GM21423 (cell line): Measurements from ENCODE around the gene ELAVL1.
"Not testable (repeated sequence)": the region's sequence is repeated elsewhere in the genome, so short reads cannot be mapped to it uniquely, and the experiment has no call there.

Source experiments
- ATAC-seq: cut with Tn5 transposase; IDR thresholded peaks from one replicate; pipeline ENCODE4 v1.9.1; 2021; ENCODE audit warnings: mild to moderate bottlenecking, moderate library complexity; ENCODE audit not compliant: unreplicated experiment

ELAVL1 gene

DNA sequence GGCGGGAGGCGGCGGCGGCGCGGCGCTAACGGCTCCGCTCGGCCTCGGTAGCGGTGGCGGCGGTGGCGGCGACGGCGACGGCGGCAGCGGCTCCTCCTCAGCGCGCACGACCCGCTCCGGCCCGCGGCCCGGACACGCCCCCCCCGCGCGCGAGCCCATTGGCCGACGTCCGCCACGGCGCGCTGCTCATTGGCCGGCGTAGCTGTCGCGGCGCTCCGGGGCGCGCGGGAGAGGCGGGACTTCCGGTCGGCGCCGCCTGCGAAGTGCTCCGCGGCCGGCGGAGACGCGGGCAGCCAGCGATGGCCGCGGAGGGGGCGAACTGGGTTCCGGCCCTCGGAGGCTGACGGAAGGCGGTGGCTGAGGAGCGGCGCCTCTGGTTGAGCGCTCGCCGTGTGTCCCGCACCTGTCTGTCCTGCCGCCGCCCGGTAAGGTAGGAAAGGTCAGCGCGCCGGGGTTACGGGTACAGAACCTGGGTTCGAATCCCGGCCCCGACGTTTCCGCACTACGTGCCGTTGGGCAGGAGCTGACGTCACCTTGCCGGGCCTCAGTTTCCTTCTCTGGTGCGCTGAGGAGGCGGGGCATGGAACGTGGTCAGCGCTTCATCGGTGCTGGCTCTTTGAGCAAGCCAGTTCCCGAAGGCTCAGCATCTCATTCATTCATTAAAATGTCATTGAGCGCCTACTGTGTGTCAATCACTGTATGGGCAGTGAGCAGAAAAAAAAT, at the start of gene ELAVL1:
ELAVL1 (minus strand) TSS at position 108 of the 723 bp plus-strand sequence. CDS start 13,826 bp downstream, outside the sequence.
- ATAC-seq, result peak; percentile 61

DNA sequence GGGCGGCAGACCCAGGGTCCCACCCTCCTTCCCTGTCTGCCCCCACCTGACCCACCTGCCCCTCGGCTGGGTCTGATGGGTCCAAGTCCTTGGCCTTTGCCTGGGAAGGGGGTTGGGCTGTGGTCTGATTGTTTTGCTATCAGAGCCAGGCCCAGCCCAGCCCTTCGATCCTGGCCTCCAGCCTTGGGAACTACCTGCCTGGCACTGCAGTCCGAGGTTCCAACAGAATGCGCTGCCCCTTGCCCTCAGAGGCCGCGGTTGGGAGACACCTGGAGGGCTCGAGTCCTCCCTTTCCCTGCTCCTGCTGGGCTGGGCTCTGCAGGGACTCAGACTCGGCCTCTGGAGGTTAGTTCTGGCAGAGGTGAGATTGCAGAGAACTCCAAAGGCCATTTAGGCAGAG, 48.7 kb upstream of the ELAVL1 start:
- ATAC-seq, result no peak

- no peak for ATAC-seq
Measured at GRCh38 chr19:8052464-8052859, 47.0 kb upstream of the ELAVL1 start, which contains the start of gene CCL25. Gene CCL25 (plus strand): TSS chr19:8052760. CDS start chr19:8053050, 290 bp downstream.

DNA sequence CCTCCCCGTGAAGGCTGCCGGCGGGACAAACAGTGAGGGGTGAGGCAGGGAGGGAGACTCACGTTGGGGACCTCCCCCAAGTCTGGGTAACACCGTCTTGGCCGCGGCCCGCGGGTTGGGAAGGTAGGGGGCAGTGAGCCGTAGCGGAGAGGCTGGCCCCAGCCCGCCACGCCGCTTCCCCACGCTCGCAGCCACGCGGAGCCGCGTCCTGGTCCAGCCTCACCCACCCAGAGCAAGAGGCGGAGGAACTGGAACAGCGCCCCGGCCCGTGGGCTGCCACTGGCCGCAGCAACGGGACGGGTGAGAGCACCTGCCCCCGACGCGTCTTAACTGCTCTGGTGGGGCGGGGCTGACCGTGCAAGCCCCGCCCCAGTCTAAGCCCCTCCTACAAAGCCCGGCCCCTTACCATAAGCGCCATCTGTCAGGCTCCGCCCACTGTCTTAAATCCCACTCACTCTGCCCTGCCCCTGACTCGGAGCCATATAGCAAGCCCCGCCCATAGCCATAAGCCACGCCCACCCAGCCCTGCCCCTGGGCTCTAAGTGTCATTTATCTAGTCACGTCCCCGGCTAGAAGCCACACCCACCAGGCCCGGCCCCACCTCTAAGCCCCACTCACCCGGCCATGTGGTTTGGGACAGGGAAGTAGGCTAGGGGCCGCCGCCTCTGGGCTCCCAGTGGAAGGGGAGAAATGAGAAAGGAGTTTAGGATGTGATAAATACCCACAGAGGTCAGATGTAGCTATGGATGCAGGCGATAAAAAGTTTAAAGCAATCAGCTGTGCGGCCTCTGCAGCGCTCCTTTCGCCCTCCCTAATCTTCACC, 45.0 kb upstream of the ELAVL1 start:
- peak; percentile 85 for ATAC-seq

DNA sequence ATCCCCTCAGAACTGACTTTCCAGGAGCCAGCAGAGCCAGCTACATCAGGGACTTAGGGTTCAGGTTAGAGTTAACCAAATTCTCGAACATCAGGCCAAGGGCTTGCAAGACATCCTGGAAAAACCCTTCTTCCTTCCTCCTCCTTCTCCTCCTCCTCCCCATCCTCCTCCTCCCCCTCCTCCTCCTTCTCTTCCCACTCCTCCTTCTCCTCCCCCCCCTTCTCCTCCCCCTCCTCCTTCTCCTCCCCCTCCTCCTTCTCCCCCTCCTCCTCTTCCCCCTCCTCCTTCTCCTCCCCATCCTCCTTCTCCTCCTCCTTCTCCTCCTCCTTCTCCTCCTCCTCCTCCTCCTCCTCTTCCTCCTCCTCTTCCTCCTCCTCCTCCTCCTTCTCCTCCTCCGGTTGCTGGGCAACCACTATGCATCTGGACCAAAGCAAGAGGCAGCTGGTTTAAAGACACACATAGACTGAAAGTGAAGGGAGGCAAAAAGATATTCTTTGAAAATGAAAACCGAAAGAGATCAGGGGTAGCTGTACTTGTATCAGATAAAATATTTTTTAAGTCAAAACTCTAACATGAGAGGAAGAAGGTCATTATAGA, 41.2 kb upstream of the ELAVL1 start:
- ATAC-seq, result no peak

DNA sequence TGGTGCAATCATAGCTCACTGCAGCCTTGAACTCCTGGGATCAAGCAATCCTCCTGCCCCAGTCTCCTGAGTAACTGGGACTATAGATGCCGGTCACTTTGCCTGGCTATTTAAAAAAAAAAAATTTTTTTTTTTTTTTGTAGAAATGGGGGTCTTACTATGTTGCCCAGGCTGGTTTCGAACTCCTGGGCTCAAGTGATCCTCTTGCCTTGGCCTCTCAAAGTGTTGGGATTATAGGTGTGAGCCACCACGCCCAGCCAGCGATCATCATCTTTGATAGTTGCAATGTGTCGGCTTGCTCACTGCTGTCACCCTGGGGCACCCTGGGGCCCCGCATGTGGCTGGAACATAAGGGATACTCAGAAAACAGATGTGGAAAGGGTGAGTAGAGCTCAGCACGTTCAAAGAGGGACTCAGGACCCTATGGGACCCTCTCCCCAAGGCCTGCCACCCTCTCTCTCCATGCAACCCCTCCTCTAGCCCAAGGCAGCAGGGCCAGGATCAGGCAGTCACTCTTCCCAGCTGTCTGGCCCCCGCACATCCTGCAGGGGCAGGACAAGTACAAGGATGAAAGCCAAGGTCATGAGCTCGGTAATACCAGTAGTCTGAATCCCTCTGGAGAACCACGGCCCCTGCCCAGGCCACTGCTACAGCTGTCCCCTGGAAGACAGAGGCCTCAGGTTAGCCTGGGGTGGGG, 40.6 kb upstream of the ELAVL1 start:
- ATAC-seq, result no peak

- ATAC-seq, result no peak
Measured at GRCh38 chr19:8044018-8044417, 38.6 kb upstream of the ELAVL1 start.

DNA sequence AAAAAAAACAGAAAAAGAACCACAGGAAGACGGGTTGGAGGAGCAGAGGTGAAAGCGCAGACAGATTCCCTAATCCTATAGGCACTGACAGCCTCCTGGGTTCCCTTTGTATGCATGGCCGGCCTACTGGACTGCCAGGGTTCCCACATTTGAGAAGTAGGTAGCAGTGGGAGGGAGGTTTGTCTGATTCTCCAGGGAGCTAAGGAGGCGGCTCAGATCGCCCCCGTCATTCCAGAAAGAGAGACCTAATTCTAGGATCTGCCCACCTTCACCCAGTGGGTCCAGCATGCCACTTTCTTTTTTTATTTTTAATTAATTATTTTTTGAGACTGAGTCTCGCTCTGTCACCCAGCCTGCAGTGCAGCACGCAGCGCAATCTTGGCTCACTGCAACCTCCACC, 37.5 kb upstream of the ELAVL1 start:
- ATAC-seq, result no peak

DNA sequence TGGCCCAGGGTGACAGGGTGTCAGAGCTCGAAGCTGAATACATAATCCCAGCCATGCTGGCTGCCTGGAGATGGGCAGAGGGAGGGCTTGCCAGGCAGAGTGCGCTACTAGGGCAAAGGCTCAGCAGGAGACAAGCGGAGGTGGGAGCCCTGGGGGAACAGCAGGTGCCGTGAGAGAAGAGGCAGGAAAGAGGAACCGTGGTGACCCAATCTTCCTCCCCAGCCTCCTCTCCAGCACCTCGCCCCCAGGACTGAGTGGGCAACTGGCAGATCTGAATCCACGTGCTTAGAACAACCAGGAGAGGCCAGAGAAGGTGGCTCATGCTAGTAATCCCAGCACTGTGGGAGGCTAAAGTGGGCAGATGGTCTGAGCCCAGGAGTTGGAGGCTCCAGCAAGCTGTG, 36.1 kb upstream of the ELAVL1 start:
- no peak for ATAC-seq

DNA sequence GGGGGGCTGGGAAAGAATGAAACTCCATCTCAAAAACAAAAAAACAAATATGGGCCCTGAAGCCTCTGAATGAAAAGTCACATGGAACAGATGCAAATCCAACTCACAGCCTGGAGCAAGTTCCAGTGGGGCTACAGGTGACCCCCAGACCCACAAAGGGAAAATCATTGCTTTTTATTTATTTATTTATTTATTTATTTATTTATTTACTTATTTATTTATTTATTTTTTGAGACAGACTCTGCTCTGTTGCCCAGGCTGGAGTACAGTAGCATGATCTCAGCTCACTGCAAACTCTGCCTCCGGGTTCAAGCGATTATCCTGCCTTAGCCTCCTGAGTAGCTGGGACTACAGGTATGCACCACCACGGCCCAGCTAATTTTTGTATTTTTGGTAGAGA, 33.8 kb upstream of the ELAVL1 start:
- no peak for ATAC-seq

DNA sequence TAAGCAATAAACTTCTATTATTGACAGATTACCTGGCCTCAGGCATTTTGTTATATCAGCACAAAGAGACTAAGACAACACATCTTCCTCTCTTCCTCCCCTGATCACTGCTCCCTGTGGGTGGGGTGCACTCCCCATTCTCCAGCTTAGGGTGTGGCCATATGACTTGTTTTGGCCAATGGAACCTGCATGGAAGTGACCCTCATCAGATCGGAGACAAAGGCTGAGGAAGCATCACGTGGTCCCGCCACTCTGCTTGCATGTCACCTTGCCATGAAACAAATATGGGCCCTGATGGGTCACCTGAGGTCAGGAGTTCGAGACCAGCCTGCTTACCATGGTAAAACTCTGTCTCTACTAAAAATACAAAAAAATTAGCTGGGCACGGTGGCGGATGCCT, 33.4 kb upstream of the ELAVL1 start:
- no peak for ATAC-seq

DNA sequence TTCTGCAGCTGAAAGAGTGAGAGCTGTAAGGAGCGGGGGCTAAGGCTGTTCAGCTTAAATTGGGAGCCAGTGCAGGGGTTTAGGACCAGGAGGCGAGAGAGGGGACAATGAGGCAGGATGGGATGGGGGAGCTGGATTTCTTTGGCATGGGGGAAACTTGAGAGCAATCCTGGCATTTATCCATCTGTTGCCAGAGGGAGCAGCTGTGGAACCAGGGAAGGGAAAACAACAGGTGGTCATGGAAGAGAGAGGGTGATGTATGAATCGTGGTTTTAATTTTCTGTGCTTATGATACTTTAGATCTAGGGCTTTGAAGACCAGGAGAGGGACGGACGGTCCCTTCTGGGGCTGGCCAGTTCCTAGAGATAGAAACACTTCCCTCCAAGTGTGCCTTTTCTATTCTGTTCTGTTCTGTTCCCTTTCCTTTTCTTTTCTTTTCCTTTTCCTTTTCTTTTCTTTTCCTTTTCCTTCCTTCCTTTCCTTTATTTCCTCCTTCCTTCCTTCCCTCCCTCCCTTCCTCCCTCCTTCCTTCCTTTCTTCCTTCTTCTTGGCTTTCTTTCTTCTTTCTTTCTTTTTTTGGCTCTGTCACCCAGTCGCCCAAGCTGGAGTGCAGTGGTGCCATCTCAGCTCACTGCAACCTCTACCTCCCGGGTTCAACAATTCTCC, 31.1 kb upstream of the ELAVL1 start:
- no peak for ATAC-seq

DNA sequence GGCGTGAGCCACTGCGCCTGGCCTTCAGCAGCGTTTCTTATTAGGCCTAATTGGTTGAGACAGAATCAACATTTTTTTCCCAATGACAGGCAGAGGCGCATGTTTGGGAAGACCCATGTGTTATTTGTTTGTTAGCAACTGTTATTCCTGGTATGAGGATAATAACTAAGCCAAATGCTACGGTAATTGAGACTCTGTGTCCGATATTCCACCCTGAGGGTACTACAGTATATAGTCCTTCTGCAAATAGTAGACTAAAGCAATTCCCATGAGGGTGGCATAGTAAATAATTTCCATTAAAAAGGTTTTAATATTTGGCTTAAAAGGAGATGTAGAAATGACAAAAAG, 28.7 kb upstream of the ELAVL1 start:
- ATAC-seq, result no peak

DNA sequence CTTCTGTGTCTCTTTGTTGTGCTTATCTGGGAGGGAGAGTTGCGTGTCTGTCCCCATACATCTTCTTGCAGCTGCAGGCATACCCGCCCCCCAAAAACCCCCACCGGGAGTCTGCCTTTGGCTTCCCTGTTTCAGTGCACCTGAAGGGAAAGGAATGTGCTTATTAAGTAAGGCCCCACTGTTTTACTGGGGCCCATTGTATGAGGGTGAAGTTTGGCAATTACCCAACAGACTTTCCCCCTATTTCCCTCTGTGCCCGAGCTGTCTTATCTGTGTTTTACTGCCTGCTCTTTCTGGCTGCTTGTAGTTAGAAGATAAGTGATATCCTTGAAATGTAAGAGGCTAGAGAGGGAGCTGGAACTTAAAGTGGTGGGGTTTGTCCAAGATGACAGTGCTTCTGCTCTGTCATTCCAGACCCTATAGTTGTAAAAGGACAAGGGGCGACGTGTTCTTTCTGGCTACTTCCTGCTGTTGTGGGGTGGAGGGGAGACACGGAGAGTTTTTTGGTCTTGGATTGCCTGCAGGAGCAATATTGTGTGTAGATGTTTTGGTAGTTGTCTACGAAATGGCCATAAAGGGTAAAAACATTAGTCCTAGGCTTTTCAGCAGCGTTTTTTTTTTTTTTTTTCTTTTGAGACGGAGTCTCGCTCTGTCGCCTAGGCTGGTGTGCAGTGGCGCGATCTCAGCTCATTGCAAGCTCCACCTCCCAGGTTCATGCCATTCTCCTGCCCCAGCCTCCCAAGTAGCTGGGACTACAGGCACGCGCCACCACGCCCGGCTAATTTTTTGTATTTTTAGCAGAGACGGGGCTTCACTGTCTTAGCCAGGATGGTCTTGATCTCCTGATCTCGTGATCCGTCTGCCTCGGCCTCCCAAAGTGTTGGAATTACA, 28.1 kb upstream of the ELAVL1 start:
- ATAC-seq, result not testable (repeated sequence)

DNA sequence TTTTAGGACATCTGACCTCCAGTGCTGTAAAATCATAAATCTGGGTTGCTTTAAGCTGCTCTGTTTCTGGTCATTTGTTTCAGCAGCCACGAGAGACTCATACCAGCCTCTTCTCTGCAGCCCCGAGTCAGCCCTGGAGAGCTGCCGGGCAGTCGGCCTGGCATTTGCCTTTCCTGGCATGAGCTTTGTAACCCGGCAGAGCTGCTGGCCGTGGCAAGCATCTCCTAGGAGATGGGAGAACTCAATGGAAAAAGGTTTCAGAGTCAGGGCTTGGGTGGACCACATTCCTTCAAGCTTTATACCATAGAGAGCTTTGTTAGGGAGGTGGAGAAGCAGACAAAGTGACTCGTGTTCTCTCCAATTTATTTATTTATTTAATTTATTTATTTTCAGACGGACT, 25.5 kb upstream of the ELAVL1 start:
- ATAC-seq, result no peak

DNA sequence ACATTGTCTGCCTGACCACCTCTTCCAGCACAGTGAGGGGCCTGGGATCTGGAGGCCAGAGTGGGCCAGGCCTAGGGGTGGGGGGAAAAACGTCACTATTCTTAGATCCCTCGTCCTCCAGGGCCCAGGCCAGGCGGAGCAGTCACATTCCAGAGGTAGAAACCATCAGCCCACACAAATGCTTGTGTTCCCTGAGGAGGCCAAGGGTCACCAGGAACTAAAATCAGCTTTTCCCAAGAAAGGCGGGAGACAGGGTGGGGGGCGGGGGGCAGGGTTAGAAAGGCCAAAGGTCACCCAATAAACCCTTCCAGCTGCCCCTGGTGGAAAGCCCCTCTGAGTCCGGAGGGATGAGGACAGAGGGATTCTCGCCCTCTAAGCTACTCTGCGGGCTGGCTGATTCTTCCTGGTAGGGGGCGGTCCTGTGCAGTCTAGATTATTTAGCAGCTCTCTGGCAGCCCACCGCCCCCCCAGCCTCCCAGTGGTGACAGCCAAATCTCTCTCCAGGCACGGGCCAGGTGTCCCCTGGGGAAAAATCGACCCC, 23.6 kb upstream of the ELAVL1 start:
- ATAC-seq, result no peak

DNA sequence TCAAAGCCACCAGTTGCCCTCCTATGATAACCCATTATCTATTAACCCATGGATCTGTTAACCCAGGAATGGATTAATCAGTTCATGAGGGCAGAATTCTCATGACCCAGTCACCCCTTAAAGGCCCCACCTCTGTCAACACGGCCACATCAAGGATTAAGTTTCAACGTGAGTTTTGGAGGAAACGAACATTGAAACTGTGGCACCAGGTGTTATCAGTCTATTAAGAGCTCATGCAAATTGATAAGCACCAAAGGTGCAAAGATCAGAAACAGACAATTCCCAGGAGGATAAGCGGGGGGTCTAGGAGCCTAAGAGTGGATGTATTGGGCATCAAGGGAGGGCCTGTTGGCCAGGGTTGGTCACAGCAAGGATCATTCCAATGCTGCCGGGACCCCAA, 19.9 kb upstream of the ELAVL1 start:
- ATAC-seq, result no peak

DNA sequence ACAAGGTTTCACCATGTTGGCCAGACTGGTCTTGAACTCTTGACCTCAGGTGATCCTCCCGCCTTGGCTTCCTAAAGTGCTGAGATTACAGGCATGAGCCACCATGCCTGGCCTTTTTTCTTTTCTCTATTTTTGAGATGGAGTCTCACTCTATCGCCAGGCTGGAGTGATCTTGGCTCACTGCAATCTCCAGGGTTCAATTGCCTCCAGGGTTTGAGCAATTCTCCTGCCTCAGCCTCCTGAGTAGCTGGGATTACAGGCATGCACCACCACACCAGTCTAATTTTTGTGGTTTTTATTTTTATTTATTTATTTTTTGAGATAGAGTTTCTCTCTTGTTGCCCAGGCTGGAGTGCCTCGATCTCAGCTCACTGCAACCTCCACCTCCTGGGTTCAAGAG, 18.8 kb upstream of the ELAVL1 start:
- not testable (repeated sequence) for ATAC-seq

- ATAC-seq, result no peak
Measured at GRCh38 chr19:8023371-8023770, 17.9 kb upstream of the ELAVL1 start.
